IMR-90 (cell line): ENCODE results near the gene PKP4. TPM values are rescaled to one million over a fixed set of nuclear protein-coding genes. Genes with fewer than 3 reads are reported as not detected.

Source experiments
- ATAC-seq: fragments of 200-7000 bp; cut with Tn5 transposase; 2 replicates; pipeline ENCODE4 v1.9.1; 2020; ENCODE audit warnings: low read depth, mild to moderate bottlenecking, moderate library complexity
- BruUV-seq: library from RNA; stranded (reverse); fragments of 400-500 nt; replicated peaks from 2 replicates; lab custom pipeline; 2021; lab: Mats Ljungman, UMichigan
- CTCF ChIA-PET: fragments of 300-600 bp; formaldehyde crosslinking; extraction: SDS; loops from one replicate; lab custom pipeline; 2021; ENCODE audit warnings: antibody characterized with exemption; lab: Yijun Ruan, JAX
- POLR2A ChIA-PET: fragments of 300-600 bp; sonication (Branson Sonifier 250); formaldehyde crosslinking; loops from one replicate; lab custom pipeline; 2022; ENCODE audit warnings: antibody characterized with exemption; ENCODE audit not compliant: unreplicated experiment; lab: Charles Lee
- DNase-seq: peaks from one replicate; pipeline ENCODE4 v3.0.0; 2013
- H2AFZ ChIP-seq: replicated peaks from 2 replicates; pipeline ENCODE3; 2013; ENCODE audit warnings: low read length, mild to moderate bottlenecking; ENCODE audit not compliant: poor library complexity
- H2AK5ac ChIP-seq: 2 replicates; pipeline ENCODE4 v1.6.1; 2013; ENCODE audit warnings: low read depth, low read length, inconsistent platforms
- H2AK9ac ChIP-seq: replicated peaks from 2 replicates; pipeline ENCODE3; 2013; ENCODE audit warnings: mild to moderate bottlenecking, low read depth, low read length, moderate library complexity; ENCODE audit not compliant: poor library complexity
- H2BK120ac ChIP-seq: 2 replicates; pipeline ENCODE4 v1.6.1; 2013; ENCODE audit warnings: low read depth, low read length, inconsistent platforms
- H2BK15ac ChIP-seq: 3 replicates; pipeline ENCODE4 v1.6.1; 2013; ENCODE audit warnings: low read depth, low read length, inconsistent platforms
- H2BK20ac ChIP-seq: 2 replicates; pipeline ENCODE4 v1.6.1; 2013; ENCODE audit warnings: low read depth, mild to moderate bottlenecking, inconsistent platforms, low read length, moderate library complexity
- H2BK5ac ChIP-seq: 2 replicates; pipeline ENCODE4 v1.6.1; 2013; ENCODE audit warnings: mild to moderate bottlenecking, low read depth, low read length, inconsistent platforms; ENCODE audit not compliant: poor library complexity, severe bottlenecking
- H3K14ac ChIP-seq: replicated peaks from 2 replicates; pipeline ENCODE4 v1.6.1; 2013; ENCODE audit warnings: low read depth, low read length, inconsistent platforms
- H3K18ac ChIP-seq: 2 replicates; pipeline ENCODE4 v1.6.1; 2013; ENCODE audit warnings: low read depth, low read length, control low read depth
- H3K23ac ChIP-seq: 2 replicates; pipeline ENCODE4 v1.6.1; 2013; ENCODE audit warnings: low read depth, low read length, inconsistent platforms
- H3K27ac ChIP-seq: 2 replicates; pipeline ENCODE4 v1.5.1; 2013; ENCODE audit warnings: mild to moderate bottlenecking, control low read depth, low read length; ENCODE audit not compliant: insufficient read depth
- H3K27me3 ChIP-seq: 2 replicates; pipeline ENCODE4 v1.6.1; 2013; ENCODE audit warnings: low read length; ENCODE audit not compliant: control insufficient read depth, insufficient read depth
- H3K36me3 ChIP-seq: 2 replicates; pipeline ENCODE4 v1.6.1; 2013; ENCODE audit warnings: low read length, mixed read lengths; ENCODE audit not compliant: control insufficient read depth, insufficient read depth
- H3K4ac ChIP-seq: 2 replicates; pipeline ENCODE4 v1.6.1; 2013; ENCODE audit warnings: low read depth, low read length, inconsistent platforms
- H3K4me1 ChIP-seq: 2 replicates; pipeline ENCODE4 v1.6.1; 2013; ENCODE audit warnings: low read length, mixed read lengths; ENCODE audit not compliant: control insufficient read depth, insufficient read depth
- H3K4me2 ChIP-seq: 2 replicates; pipeline ENCODE4 v1.6.1; 2013; ENCODE audit warnings: low read depth, mild to moderate bottlenecking, control low read depth, low read length, moderate library complexity
- H3K4me3 ChIP-seq: 2 replicates; pipeline ENCODE4 v1.5.1; 2013; ENCODE audit warnings: low read depth, mild to moderate bottlenecking, control low read depth, low read length, moderate library complexity; ENCODE audit not compliant: insufficient read depth
- H3K56ac ChIP-seq: 2 replicates; pipeline ENCODE4 v1.6.1; 2013; ENCODE audit warnings: low read length, inconsistent platforms; ENCODE audit not compliant: insufficient read depth; ENCODE audit errors: extremely low read depth
- H3K79me1 ChIP-seq, 2 experiments: 2 replicates each; pipeline ENCODE4 v1.6.1; 2013; ENCODE audit warnings: low read length in 2 of 2, inconsistent platforms in 1 of 2, low read depth in 1 of 2
- H3K9ac ChIP-seq: 2 replicates; pipeline ENCODE4 v1.6.1; 2013; ENCODE audit warnings: low read depth, low read length, control low read depth
- H3K9me1 ChIP-seq: 2 replicates; pipeline ENCODE4 v1.6.1; 2013; ENCODE audit warnings: low read length, inconsistent platforms; ENCODE audit not compliant: insufficient read depth
- H3K9me3 ChIP-seq: 2 replicates; pipeline ENCODE4 v1.6.1; 2013; ENCODE audit warnings: low read length; ENCODE audit not compliant: control insufficient read depth, insufficient read depth
- H4K20me1 ChIP-seq: 2 replicates; pipeline ENCODE4 v1.6.1; 2013; ENCODE audit warnings: low read length, inconsistent platforms; ENCODE audit not compliant: insufficient read depth
- H4K5ac ChIP-seq: 2 replicates; pipeline ENCODE4 v1.6.1; 2013; ENCODE audit warnings: mild to moderate bottlenecking, low read depth, low read length, control low read depth
- H4K8ac ChIP-seq, 2 experiments: 2 replicates each; pipeline ENCODE4 v1.6.1; 2013; ENCODE audit warnings: low read depth in 2 of 2, low read length in 2 of 2, control low read depth in 1 of 2, inconsistent platforms in 1 of 2
- H4K91ac ChIP-seq: 2 replicates; pipeline ENCODE4 v1.6.1; 2013; ENCODE audit warnings: low read depth, low read length, inconsistent platforms; ENCODE audit not compliant: insufficient read depth
- BHLHE40 ChIP-seq: fragments of 150-350 bp; IDR thresholded peaks from 2 replicates; pipeline ENCODE4 v1.6.1; 2016; ENCODE audit warnings: mild to moderate bottlenecking, low read depth, low read length
- CEBPB ChIP-seq: IDR thresholded peaks from 2 replicates; pipeline ENCODE4 v1.6.1; 2012; ENCODE audit warnings: low read depth, low read length, improper control_type of control experiment
- CHD1 ChIP-seq: IDR thresholded peaks from 2 replicates; pipeline ENCODE4 v1.6.1; 2012; ENCODE audit warnings: low read depth, low read length, improper control_type of control experiment
- CTCF ChIP-seq: conservative IDR thresholded peaks from 2 replicates; pipeline ENCODE4 v1.5.1; 2012; ENCODE audit warnings: mild to moderate bottlenecking, low read depth, low read length, improper control_type of control experiment
- ELK1 ChIP-seq: fragments of 150-350 bp; IDR thresholded peaks from 2 replicates; pipeline ENCODE4 v1.6.1; 2016; ENCODE audit warnings: low read depth, mild to moderate bottlenecking, low read length, moderate library complexity, borderline replicate concordance
- FOS ChIP-seq: fragments of 150-350 bp; IDR thresholded peaks from 2 replicates; pipeline ENCODE4 v1.6.1; 2016; ENCODE audit warnings: low read depth, low read length
- MAFK ChIP-seq: IDR thresholded peaks from 2 replicates; pipeline ENCODE4 v1.6.1; 2012; ENCODE audit warnings: low read depth, low read length, improper control_type of control experiment
- MAZ ChIP-seq: IDR thresholded peaks from 2 replicates; pipeline ENCODE4 v1.6.1; 2012; ENCODE audit warnings: low read depth, mild to moderate bottlenecking, low read length, improper control_type of control experiment, moderate library complexity, borderline replicate concordance
- MXI1 ChIP-seq: IDR thresholded peaks from 2 replicates; pipeline ENCODE4 v1.6.1; 2012; ENCODE audit warnings: low read depth, mild to moderate bottlenecking, low read length, moderate library complexity, borderline replicate concordance
- NFE2L2 ChIP-seq: fragments of 150-350 bp; IDR thresholded peaks from 2 replicates; pipeline ENCODE4 v1.6.1; 2016; ENCODE audit warnings: low read depth, mild to moderate bottlenecking, low read length
- POLR2A ChIP-seq: IDR thresholded peaks from 2 replicates; pipeline ENCODE4 v1.6.1; 2012; ENCODE audit warnings: mild to moderate bottlenecking, low read depth, low read length
- RAD21 ChIP-seq: IDR thresholded peaks from 2 replicates; pipeline ENCODE4 v1.6.1; 2012; ENCODE audit warnings: low read length, improper control_type of control experiment
- RCOR1 ChIP-seq: IDR thresholded peaks from 2 replicates; pipeline ENCODE4 v1.6.1; 2012; ENCODE audit warnings: mild to moderate bottlenecking, low read length, improper control_type of control experiment; ENCODE audit not compliant: insufficient replicate concordance
- RFX5 ChIP-seq: IDR thresholded peaks from 2 replicates; pipeline ENCODE4 v1.8.0; 2012; ENCODE audit warnings: low read depth, mild to moderate bottlenecking, low read length, moderate library complexity
- USF2 ChIP-seq: fragments of 150-350 bp; IDR thresholded peaks from 2 replicates; pipeline ENCODE4 v1.6.1; 2017; ENCODE audit warnings: mild to moderate bottlenecking, antibody characterized with exemption, low read length, low read depth
- WGBS, 2 experiments: methylation state at CpG; one replicate each; pipeline versions ENCODE4 v1.1.5 to v1.1.7; 2013; ENCODE audit warnings: missing lambda C conversion rate in 2 of 2; ENCODE audit not compliant: insufficient read length in 1 of 2; ENCODE audit errors: extremely low coverage in 2 of 2; 5-methylcytosine and 5-hydroxymethylcytosine counted together
- dilution Hi-C: fragments of 300-500 bp; cut with HindIII; formaldehyde crosslinking; loops from one replicate; pipeline ENCODE4 v1.14.3; 2018; ENCODE audit warnings: low sequenced_read_pairs; ENCODE audit not compliant: unreplicated experiment
- in situ Hi-C: fragments of 300-500 bp; cut with MboI; formaldehyde crosslinking; loops from 3 replicates; pipeline ENCODE4 v1.14.3; 2019; ENCODE audit warnings: low sequenced_read_pairs, inconsistent platforms, mixed read lengths
- intact Hi-C: fragments of 100-400 bp; cut with micrococcal nuclease; formaldehyde crosslinking; loops from 2 replicates; pipeline ENCODE4 v1.10.0; 2022
- polyA plus RNA-seq, 3 experiments: library from polyadenylated mRNA; depleted of rRNA; stranded (reverse); fragments of >200 nt; gene quantifications; 2 replicates each; pipeline ENCODE4 v1.2.3, GENCODE V29; 2012; ENCODE audit warnings: low replicate concordance in 1 of 3
- total RNA-seq: library from RNA; depleted of rRNA; stranded (reverse); fragments of >200 nt; gene quantifications from 2 replicates; pipeline ENCODE4 v1.2.3, GENCODE V29; 2012

Gene PKP4
- total and polyA plus RNA-seq, 2 of the 4 experiments (the other 2 are of a cell fraction) = 20.1 to 37.8 TPM

GRCh38 chr2:158499383-158499782, 42.6 kb downstream of the PKP4 start:
- H3K9me3 ChIP-seq = no peaks in the 10 kb centered on the region
- TF ChIP-seq RCOR1 = no peak
- TF ChIP-seq CHD1 = no peak
- TF ChIP-seq RAD21 = no peak
- no peak for TF ChIP-seq FOS
- TF ChIP-seq NFE2L2 = no peak
- TF ChIP-seq MAFK = no peak
- no peak for TF ChIP-seq ELK1
- no peak for TF ChIP-seq RFX5
- TF ChIP-seq CEBPB = no peak
- TF ChIP-seq USF2 = no peak
- TF ChIP-seq CTCF = no peak
- TF ChIP-seq BHLHE40 = no peak
- TF ChIP-seq MXI1 = no peak
- TF ChIP-seq MAZ = no peak
- TF ChIP-seq POLR2A = no peak
- H3K9me1 ChIP-seq = peaks cover 7% of the 10 kb centered on the region; the same call in 1 of the 2 replicates
- no peak overlapping the region for H3K14ac ChIP-seq
- no peak overlapping the region for H3K4me3 ChIP-seq
- no peak overlapping the region for H4K5ac ChIP-seq
- no peak overlapping the region for H2AK9ac ChIP-seq
- no peak overlapping the region for H3K4me2 ChIP-seq
- H2BK120ac ChIP-seq = no peak overlapping the region
- H3K23ac ChIP-seq = no peak overlapping the region
- H3K9ac ChIP-seq = no peak overlapping the region
- DNase-seq (no peak), ATAC-seq (no peak)
- H3K27me3 ChIP-seq = no peaks in the 10 kb centered on the region
- peak overlapping the region; percentile 31; the same call in 1 of the 2 replicates for H2BK20ac ChIP-seq
- no CpG with 5 or more reads among the region's 2 CpGs for WGBS, 2 experiments
- H2BK5ac ChIP-seq = no peak overlapping the region
- no peak overlapping the region for H4K8ac ChIP-seq
- no peak overlapping the region for H3K27ac ChIP-seq
- peaks cover 21% of the 10 kb centered on the region for H3K4me1 ChIP-seq
- intact Hi-C loops = loop anchor here (2.0 to 5.0 kb wide), 2 partner anchors 38 to 43 kb away; partner anchors contain the start of genes CCDC148 and PKP4
- no peak overlapping the region for H2AFZ ChIP-seq
- no peak overlapping the region for H4K91ac ChIP-seq
- CTCF ChIA-PET = interaction anchor here (1.1 kb wide), 1 partner anchor 9 kb away, joined by 3 read pairs; no protein-coding TSS in a partner anchor
- no peak overlapping the region for H3K18ac ChIP-seq
- no TSS peak for BruUV-seq
- H3K56ac ChIP-seq = no peak overlapping the region
- no peak overlapping the region for H2BK15ac ChIP-seq
- no peak overlapping the region for H2AK5ac ChIP-seq
- H3K79me1 ChIP-seq = peaks cover 41 to 52% of the 10 kb centered on the region in 2 experiments
- in situ Hi-C loops = no loop called here
- 0 out of 2 replicates have a peak, but pooled peaks cover 4% of the 10 kb centered on the region for H4K20me1 ChIP-seq
- POLR2A ChIA-PET = no interaction called here
- dilution Hi-C loops = no loop called here
- no peaks in the 10 kb centered on the region for H3K36me3 ChIP-seq
- no peak overlapping the region for H3K4ac ChIP-seq
